HG02943 (cell line): ENCODE measurements around the gene RMP24.
"Not testable (repeated sequence)": the region's sequence is repeated elsewhere in the genome, so short reads cannot be mapped to it uniquely, and the experiment has no call there.

ENCODE experiments used
- ATAC-seq: cut with Tn5 transposase; IDR thresholded peaks from one replicate; pipeline ENCODE4 v1.9.1; 2021; ENCODE audit warnings: mild to moderate bottlenecking, low read depth, moderate library complexity; ENCODE audit not compliant: unreplicated experiment

The RMP24 gene

DNA sequence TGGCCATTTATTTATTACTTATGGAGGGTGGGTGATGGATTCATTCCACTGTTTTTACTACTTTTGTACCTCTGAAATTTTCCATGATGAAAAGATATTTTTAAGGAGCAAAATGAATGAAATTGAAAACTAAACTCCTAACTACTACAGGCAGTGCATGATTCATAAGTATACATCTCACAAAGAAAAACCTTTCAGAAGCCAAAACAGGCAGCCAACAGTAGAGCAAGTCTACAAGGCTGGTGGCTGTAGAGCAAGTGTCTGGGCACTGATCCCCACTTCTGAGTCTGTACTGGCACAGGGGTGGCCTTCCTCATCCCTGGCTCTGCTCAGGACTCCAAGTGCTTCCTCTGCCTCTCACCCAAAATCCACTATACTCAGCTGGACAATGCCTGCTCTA lies 8.2 kb upstream of the RMP24 start:
- no peak for ATAC-seq

DNA sequence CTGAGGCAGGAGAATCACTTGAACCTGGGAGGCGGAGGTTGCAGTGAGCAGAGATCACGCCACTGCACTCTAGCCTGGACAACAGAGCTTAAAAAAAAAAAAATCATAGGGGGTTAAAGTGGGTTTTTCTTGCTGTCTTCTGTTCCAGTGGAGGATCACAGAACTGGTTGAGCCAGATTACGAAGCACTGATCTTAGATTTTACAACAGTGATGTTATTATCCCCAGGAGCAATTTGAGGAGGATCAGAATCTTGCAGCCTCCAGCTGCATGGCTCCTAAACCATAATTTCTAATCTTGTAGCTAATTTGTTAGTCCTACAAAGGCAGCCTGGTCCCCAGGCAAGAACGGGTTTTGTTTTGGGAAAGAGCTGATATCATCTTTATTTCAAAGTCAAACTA lies 4.6 kb upstream of the RMP24 start:
- not testable (repeated sequence) for ATAC-seq

DNA sequence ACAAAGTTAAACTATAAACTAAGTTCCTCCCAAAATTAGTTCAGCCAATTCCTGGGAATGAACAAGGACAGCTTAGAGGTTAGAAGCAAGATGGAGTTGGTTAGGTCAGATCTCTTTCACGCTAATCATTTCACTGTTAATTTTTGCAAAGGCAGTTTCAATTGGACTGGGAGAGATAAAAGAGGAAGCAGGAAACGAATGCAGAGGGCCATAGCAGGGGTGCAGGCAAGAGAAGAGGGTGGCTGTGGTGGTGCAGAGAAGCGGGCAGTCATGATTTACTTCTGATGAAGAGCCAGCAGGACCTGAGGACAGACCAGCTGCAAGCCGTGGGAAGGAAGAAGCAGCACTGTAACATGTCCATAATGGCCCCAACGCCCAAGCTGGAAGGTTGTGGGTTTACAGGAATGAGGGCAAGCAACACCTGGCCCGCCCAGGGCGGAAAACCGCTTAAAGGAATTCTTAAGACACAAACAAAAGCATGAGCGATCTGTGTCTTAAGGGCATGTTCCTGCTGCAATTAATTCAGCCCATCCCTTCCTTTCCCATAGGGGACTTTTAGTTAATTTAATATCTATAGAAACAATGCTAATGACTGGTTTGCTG lies 4.1 kb upstream of the RMP24 start:
- no peak for ATAC-seq

DNA sequence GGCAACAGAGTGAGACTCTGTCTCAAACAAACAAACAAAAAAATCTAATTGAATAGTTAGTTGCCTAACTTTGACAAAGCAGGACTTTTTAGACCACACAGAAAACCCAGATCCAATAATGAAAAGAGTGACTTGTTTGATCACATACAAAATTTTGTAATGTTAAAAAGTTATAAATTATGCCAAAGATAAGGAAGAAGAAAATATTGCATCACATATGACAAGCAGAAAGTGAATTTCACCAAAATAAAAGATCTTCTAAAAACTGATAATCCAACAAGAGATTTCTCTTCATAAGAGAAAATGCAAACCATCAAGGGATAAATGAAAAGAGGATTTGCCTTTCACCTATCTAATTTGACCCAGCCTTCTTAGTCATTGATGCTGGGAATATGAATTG lies 2.8 kb upstream of the RMP24 start:
- no peak for ATAC-seq

DNA sequence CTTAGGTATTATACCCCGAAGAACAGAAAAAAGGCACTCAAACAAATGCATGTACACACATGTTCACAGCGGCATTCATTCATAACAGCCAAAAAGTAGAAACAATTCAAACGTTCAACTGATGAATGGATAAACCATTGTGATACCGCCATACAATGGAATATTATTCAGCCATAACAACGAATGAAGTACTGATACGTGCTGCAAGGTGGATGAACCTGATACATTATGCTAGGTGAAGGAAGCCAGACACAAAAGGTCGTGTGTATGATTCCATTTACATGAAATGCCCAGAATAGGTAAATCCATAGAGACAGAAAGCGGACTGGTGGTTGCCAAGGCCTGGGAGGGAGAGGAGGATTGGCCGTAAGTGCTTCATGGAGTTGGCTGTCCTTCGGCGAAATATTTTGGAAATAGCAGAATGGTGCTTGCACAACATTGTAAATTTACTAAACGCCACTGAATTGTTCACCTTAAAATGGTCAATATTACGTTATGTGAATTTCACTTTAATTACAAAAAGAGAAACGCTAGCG lies 750 bp upstream of the RMP24 start:
- peak; percentile 19 for ATAC-seq

DNA sequence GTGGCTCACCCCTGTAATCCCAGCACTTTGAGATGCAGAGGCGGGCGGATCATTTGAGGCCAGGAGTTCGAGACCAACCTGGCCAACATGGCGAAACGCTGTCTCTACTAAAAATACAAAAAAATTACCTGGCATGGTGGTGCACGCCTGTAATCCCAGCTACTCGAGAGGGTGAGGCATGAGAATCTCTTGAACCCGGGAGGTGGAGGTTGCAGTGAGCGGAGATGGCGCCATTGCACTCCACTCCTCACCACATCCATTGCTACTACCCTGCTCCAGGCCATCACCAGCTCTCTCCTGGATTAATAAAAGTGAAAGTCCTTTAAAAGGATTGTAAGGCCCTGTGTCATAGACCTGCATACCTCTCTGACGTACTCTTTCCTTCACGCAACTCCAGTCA lies 1.2 kb downstream of the RMP24 start:
- no peak for ATAC-seq

DNA sequence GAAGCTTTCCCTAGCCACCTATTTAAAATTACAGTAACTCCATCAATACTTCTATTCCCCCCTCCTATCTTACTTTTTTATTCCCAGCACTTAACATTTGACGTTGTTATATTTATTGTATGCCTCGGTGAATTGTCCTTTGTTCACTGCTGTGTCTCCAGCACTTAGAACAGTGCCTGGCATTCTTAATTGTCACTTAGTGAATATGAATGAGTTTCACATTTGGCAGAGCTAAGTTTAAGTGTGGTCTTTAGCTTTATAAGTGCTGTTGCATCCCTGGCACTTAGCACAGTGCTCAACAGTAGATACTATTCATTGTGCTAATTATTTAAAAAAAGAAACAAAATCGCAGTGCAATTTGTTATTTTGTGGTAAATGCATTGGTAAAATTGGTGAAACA lies 1.7 kb downstream of the RMP24 start:
- ATAC-seq, result no peak

DNA sequence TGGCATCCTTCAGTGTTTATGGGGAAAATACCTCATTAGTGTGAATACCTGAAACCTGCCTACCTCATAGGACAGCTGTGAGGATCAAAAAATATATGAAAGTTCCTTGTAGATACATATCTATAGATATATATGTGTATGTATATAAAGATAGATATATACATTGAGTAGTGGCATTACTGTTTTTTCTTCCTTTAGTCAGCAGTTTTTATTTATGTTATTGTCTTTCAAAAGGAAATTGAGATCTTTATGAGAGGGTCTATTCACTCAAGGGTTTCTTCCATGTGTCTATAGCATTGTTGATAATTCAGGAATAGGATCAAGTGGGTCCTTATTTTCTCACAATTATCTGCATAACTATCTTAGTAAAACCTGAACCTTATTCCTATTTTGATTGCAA lies 6.6 kb downstream of the RMP24 start:
- ATAC-seq, result no peak

DNA sequence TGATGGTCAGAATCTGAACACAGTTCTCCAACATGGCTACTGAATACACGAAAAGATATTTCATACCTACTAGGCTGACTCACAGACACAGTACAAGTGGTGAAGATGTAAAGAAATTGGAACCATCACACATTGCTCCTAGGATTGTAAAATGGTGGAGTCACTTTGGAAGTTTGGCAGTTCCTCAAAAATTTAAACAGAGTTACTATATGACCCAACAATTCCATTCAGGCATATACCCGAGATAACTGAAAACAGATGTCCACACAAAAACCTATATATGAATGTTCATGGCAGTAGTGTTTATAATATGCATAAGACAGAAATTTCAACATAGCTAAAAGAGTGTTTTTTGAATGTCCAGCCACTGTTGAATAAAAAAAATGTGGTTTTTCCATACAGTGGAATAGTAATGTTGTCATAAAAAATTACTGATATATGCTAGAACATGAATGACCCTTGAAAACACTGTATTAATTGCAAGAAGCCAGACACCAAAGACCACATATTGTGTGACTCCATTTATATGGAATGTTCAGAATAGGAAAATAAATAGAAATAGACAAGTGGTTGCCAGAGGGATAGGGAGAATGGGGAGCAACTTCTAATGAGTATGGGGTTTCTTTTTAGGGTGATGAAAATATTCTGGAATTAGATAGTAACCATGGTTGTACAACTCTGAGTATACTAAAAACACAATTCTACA lies 10.1 kb downstream of the RMP24 start:
- no peak for ATAC-seq

DNA sequence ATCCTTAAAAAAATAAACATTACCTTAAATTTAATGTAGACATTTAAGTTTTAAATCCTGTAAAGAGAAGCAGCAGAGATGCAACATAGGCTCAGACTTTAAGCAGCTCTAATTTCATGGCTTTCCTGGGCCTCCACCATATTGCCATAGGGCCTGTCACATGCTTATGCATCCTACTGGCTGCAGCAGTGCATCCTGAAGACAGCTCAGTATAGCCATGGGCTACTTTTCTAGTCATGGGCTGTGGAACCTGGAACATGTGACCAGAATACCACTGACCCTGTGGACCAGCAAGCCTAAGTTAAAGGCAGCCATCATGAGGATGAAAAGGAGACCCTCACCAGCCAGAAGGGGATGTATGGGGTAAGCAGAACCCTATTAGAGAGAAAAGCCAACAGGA lies 10.7 kb downstream of the RMP24 start:
- ATAC-seq, result no peak

DNA sequence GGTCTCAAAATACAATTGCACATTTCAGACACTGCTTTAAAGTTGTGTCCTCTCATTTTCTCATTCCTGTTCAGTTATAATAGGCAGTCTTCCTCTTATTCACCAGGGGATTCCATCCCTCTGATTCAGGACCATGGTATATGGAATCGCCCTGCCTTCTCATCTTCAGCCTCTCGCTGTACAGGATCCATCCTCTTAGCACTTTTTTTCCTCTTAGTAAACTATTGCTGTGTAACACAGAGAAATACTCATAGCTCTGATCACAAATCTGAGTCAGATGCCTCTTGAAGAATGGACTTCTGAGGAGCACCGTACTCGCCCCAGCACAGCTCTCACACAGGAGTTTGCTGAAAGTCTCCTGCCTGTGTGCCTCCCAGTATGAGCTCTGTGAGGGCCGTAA lies 11.3 kb downstream of the RMP24 start:
- no peak for ATAC-seq

DNA sequence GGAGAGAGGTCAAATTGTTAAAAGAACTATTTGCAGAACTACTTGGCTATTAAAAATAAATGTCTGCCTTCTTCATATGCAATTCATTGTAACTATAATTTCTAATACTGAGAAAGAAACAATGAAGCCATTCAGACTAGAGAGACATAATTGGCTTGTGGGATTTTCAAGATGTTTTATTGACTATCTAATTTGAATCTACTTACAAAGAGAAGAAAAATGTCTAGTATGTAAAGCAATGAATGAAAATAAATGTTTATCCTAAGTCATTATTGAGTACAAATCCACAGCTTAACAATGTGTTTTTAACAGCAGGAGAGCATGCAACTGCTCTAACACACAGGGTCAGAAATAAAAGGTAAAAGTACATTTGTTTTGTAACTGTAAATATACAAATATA lies 19.2 kb downstream of the RMP24 start:
- no peak for ATAC-seq

DNA sequence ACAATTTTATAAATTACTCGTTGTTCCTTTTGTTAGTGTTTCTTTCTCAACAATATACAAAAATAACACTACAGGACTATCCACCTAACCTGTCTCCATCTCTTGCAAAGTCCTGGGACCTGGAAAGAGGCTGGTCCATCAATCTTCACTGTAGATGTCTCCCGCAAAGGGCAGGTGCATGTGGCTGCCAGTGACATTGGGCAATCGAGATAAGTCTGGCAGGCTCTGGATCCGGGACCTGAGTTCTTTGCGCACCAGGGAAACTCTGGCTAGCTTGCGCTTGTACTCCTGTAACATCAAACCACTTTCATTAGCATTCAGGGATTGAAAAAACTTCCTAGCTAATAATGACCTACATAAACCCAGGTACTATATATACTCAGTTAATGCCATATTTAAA lies 20.5 kb downstream of the RMP24 start:
- ATAC-seq, result no peak

DNA sequence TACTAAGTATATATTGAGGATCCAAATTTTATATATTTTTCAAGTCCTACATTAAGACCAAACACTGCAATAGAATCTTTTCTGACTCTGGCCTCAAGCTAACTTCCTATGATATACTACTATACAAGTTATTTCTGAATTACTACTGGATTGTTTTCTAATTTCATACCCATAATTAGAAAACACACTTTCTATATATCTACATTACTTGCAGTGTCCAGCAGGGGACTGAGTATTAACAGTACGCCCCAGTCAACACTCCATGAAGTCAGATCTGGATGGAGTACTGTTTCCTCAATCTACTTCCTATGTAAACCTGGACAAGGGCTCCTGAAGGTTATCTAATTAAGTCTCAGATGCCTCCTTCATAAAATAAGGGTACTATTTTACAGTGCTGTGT lies 26.5 kb downstream of the RMP24 start:
- ATAC-seq, result no peak

DNA sequence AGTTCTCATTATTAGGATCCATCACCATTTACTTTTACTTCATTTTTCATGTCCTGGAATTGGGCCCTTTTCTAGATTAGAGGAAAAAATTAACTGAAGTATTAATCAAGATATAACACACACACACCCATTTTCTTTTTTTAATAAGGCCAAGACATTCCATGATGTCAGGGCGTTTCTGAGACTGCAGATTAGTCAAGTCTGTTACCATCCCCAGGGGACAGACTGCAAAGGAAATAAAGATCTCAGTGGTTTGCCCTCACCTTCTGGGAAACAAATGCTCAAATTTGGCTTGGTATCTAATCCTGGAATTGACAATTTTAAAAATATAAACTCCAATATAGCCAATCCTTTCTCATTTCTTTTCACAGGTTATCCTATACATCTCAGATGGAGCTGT lies 27.4 kb downstream of the RMP24 start:
- no peak for ATAC-seq

DNA sequence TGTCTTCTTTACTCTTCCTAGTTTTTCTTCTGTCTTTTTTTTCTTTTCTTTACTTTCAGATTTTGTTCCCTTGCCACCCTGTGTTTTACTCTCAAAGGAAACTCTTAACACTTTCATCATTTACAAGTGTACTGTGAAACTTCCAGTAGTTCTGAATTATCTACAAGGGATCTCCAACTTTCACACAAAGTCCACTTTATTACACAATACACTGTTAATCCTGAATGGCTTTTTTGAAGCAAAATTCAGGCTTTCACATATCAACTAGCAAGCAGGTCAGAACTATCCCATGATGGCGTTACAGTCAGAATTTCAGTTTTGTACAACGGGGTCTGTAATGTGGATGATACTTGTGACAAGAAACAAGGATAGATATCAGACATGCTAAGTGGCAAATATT lies 34.5 kb downstream of the RMP24 start:
- ATAC-seq, result no peak

DNA sequence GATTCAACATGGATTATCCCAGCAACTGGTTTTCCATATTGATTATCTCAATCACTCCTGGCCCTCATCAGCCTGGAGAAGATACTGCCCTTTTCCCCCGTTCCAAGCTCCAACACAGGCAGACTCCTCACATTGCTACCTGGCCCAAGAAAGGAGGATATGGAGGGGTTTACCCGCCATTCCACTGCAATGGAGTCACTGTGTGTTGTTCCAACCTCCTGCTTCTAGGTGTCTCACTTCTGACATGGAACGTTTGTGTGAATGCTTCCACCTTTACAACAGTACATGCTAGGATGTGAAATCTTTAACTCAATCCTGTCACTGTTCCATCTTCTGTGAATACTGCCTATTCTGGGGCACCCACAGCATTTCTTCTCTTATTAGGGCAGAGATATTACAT lies 36.7 kb downstream of the RMP24 start:
- no peak for ATAC-seq

DNA sequence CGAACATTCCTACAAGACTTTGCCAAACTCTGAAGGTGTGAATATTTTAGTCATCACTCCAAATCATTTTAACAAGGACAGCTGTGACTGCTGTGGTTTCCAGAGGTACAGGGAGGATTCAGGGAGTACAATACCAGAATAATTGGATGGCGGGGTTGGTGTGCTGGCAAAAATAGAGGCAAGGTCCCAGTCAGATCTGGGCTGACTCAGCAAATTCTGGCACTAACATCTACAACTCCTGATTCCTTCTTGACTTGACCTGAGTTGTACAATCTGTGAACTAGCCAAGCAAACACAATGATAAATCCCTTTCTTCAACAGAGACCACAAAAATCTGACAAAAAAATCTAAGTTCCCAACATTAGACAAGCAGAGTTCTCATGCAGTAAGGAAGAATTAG lies 40.4 kb downstream of the RMP24 start:
- no peak for ATAC-seq

DNA sequence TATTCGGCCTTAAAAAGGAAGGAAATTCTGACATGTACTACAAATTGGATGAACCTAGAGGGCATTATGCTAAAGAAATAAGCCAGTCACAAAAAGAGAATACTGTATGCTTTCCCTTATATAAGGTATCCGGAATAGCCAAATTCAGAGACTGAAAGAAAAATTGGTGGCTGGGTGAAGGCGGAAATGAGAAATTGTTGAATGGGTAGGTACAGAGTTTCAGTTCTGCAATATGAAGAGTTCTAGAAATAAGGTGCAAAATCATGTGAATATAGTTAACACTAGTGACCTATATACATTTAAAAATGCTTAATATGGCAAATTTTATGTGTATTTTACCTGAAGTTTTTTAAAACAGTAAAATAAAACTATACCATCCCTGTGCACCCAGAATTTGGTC lies 43.1 kb downstream of the RMP24 start:
- ATAC-seq, result peak; percentile 88

DNA sequence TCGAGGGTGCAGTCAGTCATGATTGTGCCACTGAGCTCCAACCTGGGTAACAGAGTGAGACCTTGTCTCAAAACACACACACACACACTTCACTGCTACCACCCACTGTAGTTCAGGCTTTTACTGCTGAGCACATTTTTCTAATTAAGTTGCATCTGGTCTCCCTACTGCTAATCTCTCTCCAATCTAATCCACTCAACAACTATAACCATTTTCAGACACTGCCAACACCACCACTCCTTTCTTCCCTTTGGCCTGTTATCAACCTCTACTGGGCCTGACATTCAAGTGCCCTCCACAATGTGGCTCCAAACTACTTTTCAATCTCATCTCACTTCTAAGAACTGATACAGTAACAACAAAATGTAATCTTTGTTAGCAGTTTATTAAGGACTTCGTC lies 44.8 kb downstream of the RMP24 start:
- ATAC-seq, result no peak

DNA sequence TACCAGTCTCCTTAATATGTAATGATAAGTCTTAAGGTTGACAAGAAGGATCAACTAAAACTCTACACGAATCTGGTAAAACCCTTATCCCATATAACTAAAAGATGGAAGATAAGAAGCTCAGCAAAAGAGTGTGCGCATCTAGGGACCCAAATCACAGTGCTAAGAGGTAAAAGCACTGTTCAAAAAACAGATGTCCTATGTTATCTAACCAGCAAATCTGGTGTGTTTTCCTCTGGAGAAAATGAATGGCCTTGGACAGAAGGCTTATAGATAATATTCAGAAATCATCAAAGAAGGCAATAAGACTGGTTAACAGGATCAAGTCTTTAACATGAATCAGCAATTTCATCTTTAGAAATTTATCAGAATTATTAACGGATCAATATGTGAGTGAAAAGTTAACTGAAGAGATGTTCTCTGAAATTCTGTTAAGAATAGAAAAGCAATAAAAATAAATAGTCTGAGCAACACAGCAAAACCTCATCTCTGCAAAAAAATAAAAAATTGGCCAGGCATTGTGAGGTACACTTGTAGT lies 47.8 kb downstream of the RMP24 start:
- no peak for ATAC-seq

DNA sequence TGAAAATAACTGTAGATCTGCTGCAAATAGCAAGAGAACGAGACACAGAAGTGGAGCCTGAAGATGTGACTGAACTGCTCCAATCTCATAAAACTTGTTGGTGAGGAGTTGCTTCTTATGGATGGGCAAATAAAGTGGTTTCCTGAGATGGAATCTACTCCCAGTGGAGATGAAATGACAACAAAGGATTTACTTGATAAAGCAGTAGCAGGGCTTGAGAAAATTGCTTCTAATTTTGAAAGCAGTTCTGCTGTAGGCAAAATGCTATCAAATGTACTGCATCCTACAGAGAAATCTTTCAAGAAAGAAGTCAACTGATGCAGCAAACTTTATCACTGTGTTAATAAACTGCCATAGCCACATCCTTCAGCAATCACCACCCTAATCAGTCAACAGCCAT lies 50.9 kb downstream of the RMP24 start:
- ATAC-seq, result no peak
